ENCODE data around the gene AGAP5.

The AGAP5 gene

GRCh38 chr10:73629165-73629564 lies 68.7 kb downstream of the AGAP5 start:
- H3K27ac ChIP-seq, result no peak overlapping the region
- H3K4me1 ChIP-seq (ENCODE audit: low read depth, poor library complexity, severe bottlenecking), result peaks cover 7% of the 10 kb centered on the region
- no peaks in the 10 kb centered on the region for H3K36me3 ChIP-seq (ENCODE audit: insufficient read depth)
- no peak overlapping the region for H3K9ac ChIP-seq
- H3K4me2 ChIP-seq, result no peak overlapping the region
- no peaks in the 10 kb centered on the region for H4K20me1 ChIP-seq (ENCODE audit: insufficient read depth)
- no peak overlapping the region for H3K4me3 ChIP-seq (IDR thresholded peaks at IDR 0.05; ENCODE audit: insufficient read depth, low read depth, low read length)
- TF ChIP-seq, protein P1, sequence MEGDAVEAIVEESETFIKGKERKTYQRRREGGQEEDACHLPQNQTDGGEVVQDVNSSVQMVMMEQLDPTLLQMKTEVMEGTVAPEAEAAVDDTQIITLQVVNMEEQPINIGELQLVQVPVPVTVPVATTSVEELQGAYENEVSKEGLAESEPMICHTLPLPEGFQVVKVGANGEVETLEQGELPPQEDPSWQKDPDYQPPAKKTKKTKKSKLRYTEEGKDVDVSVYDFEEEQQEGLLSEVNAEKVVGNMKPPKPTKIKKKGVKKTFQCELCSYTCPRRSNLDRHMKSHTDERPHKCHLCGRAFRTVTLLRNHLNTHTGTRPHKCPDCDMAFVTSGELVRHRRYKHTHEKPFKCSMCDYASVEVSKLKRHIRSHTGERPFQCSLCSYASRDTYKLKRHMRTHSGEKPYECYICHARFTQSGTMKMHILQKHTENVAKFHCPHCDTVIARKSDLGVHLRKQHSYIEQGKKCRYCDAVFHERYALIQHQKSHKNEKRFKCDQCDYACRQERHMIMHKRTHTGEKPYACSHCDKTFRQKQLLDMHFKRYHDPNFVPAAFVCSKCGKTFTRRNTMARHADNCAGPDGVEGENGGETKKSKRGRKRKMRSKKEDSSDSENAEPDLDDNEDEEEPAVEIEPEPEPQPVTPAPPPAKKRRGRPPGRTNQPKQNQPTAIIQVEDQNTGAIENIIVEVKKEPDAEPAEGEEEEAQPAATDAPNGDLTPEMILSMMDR (conservative IDR thresholded peaks at IDR 0.05; ENCODE audit: low read depth, low read length), result no peak
- peaks cover 13% of the 10 kb centered on the region for H3K79me2 ChIP-seq (ENCODE audit: insufficient read depth, low read depth)
- no peaks in the 10 kb centered on the region for H3K27me3 ChIP-seq (ENCODE audit: insufficient read depth, low read depth)
- H2AFZ ChIP-seq (ENCODE audit: low read depth), result no peak overlapping the region

GRCh38 chr10:73628405-73628804 lies 69.5 kb downstream of the AGAP5 start:
- no peak overlapping the region for H3K4me2 ChIP-seq
- no peak overlapping the region for H3K9ac ChIP-seq
- no peaks in the 10 kb centered on the region for H3K27me3 ChIP-seq (ENCODE audit: insufficient read depth, low read depth)
- TF ChIP-seq, protein P1 (conservative IDR thresholded peaks at IDR 0.05; ENCODE audit: low read depth, low read length), result no peak
- no peak overlapping the region for H3K4me3 ChIP-seq (IDR thresholded peaks at IDR 0.05; ENCODE audit: insufficient read depth, low read depth, low read length)
- H3K27ac ChIP-seq, result no peak overlapping the region
- peaks cover 13% of the 10 kb centered on the region for H3K79me2 ChIP-seq (ENCODE audit: insufficient read depth, low read depth)
- H2AFZ ChIP-seq (ENCODE audit: low read depth), result no peak overlapping the region
- H3K4me1 ChIP-seq (ENCODE audit: low read depth, poor library complexity, severe bottlenecking), result peaks cover 7% of the 10 kb centered on the region
- no peaks in the 10 kb centered on the region for H4K20me1 ChIP-seq (ENCODE audit: insufficient read depth)
- H3K36me3 ChIP-seq (ENCODE audit: insufficient read depth), result no peaks in the 10 kb centered on the region

DNA sequence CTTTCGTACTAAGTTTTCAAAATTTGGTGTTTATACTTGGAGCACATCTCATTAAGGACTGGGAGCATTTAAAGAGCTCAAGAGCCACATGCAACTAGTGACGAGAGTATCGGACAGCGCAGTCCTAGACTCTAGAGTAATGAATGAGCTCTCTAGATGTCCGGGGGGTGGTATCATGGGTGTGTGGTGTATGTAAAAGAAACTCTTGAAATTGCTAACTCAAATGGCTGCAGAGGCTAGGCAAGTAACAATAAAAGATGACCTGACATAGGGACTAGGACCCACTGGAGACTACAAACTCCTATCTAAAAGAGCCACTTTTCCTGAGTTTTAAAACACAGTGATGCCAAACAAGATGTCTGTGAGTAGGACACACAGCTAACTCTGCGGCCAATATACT lies 70.6 kb downstream of the AGAP5 start:
- Histone ChIP-seq H3K27ac (no peak overlapping the region), H3K4me3 (IDR thresholded peaks at IDR 0.05; ENCODE audit: insufficient read depth, low read depth, low read length) (no peak overlapping the region), H3K9ac (no peak overlapping the region; the same call in 1 of the 2 replicates), H3K4me1 (ENCODE audit: low read depth, poor library complexity, severe bottlenecking) (peaks cover 7% of the 10 kb centered on the region), H2AFZ (ENCODE audit: low read depth) (no peak overlapping the region), H4K20me1 (ENCODE audit: insufficient read depth) (no peaks in the 10 kb centered on the region), H3K79me2 (ENCODE audit: insufficient read depth, low read depth) (peaks cover 13% of the 10 kb centered on the region), H3K27me3 (ENCODE audit: insufficient read depth, low read depth) (no peaks in the 10 kb centered on the region), H3K36me3 (ENCODE audit: insufficient read depth) (no peaks in the 10 kb centered on the region), H3K4me2 (no peak overlapping the region)
- TF ChIP-seq, protein P1 (conservative IDR thresholded peaks at IDR 0.05; ENCODE audit: low read depth, low read length), result no peak

DNA sequence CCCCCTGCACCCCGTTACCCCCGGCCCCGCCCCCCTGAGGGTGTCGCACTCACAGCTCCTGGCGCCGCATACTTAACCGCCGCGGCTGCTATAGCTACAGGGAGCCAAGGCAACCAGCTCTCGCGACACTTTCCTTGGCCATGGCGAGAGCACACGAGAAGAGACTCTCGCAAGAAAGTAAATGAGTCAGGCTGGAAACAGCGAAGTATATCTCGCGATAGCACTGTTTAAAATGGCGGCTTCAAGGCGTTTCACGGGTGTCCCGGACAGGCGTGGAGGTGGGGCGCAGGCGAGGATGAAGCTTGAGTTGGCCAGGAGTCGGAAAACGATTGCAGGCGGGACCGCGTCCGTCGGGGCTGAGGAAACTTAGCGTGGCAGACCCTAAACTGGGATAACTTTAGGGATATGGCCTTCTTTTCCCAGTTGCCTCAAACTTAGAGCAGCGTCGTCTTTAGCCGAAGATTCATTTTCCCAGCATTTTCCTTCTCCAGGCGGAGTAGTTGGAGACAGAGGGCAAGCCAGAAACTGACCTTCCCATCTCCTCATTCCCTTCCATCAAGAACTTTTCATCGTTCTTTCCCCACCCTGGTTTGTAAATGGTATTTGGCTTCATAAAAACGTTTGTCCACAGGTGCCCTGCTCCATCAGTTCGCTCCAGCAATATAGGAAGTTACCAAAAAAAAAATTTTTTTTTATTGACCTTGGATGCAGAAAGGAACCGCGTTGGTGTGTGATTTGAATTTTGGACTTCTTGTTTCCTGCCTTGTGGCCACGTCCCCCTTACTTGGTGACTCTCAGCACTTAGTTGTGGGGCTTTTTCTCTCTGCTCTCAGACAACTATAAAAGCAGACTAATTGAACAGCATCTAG lies 71.8 kb downstream of the AGAP5 start:
- no peaks in the 10 kb centered on the region for H3K36me3 ChIP-seq (ENCODE audit: insufficient read depth)
- peak overlapping the region; percentile 100 for H3K4me2 ChIP-seq
- H2AFZ ChIP-seq (ENCODE audit: low read depth), result peak overlapping the region; percentile 99

More for the DNA sequence above, 71.8 kb downstream of the AGAP5 start:
- Histone ChIP-seq H3K27ac (peak overlapping the region; percentile 87), H3K4me3 (IDR thresholded peaks at IDR 0.05; ENCODE audit: insufficient read depth, low read depth, low read length) (no peak overlapping the region), H3K4me1 (ENCODE audit: low read depth, poor library complexity, severe bottlenecking) (peaks cover 7% of the 10 kb centered on the region), H3K9ac (peak overlapping the region; percentile 96), H4K20me1 (ENCODE audit: insufficient read depth) (no peaks in the 10 kb centered on the region), H3K27me3 (ENCODE audit: insufficient read depth, low read depth) (no peaks in the 10 kb centered on the region), H3K79me2 (ENCODE audit: insufficient read depth, low read depth) (peaks cover 13% of the 10 kb centered on the region)
- TF ChIP-seq, protein P1 (conservative IDR thresholded peaks at IDR 0.05; ENCODE audit: low read depth, low read length), result no peak

Data from KMS-11 (cell line).